HepG2 (cell line): ENCODE data around the gene GLG1.

ENCODE experiments used
- ATAD3A ChIP-seq: sonication (generic); formaldehyde crosslinking; IDR thresholded peaks from 2 replicates; pipeline ENCODE4 v1.4.0; 2020; ENCODE audit warnings: missing genetic modification reagents
- HNF1B ChIP-seq: sonication (generic); formaldehyde crosslinking; IDR thresholded peaks from 2 replicates; pipeline ENCODE4 v1.5.1; 2020; ENCODE audit warnings: mild to moderate bottlenecking, moderate library complexity, missing genetic modification reagents
- TF ChIP-seq, protein P1 (sequence below): sonication (generic); formaldehyde crosslinking; IDR thresholded peaks from 2 replicates; pipeline ENCODE4 v1.5.0; 2020; ENCODE audit warnings: mild to moderate bottlenecking, missing genetic modification reagents, moderate library complexity

GRCh38 chr16:74623214-74623838, 16.4 kb upstream of the GLG1 start:
- TF ChIP-seq, protein P1, sequence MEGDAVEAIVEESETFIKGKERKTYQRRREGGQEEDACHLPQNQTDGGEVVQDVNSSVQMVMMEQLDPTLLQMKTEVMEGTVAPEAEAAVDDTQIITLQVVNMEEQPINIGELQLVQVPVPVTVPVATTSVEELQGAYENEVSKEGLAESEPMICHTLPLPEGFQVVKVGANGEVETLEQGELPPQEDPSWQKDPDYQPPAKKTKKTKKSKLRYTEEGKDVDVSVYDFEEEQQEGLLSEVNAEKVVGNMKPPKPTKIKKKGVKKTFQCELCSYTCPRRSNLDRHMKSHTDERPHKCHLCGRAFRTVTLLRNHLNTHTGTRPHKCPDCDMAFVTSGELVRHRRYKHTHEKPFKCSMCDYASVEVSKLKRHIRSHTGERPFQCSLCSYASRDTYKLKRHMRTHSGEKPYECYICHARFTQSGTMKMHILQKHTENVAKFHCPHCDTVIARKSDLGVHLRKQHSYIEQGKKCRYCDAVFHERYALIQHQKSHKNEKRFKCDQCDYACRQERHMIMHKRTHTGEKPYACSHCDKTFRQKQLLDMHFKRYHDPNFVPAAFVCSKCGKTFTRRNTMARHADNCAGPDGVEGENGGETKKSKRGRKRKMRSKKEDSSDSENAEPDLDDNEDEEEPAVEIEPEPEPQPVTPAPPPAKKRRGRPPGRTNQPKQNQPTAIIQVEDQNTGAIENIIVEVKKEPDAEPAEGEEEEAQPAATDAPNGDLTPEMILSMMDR, result peak; percentile 86
- no peak for TF ChIP-seq ATAD3A (CRISPR knock-in tag)
- no peak for TF ChIP-seq HNF1B (CRISPR knock-in tag)
